ENCODE data around the gene SBK3. TPM values are rescaled to one million over a fixed set of nuclear protein-coding genes. Genes with fewer than 3 reads are reported as not detected.

Gene SBK3
- total and polyA plus RNA-seq, 2 of the 8 experiments (the other 6 are each of a cell fraction or from before 2014, with no cell fraction given): 0.76 to 1.5 TPM

- no peak for TF ChIP-seq MAFK (IDR thresholded peaks at IDR 0.05; ENCODE audit: low read depth, low read length)
- TF ChIP-seq ZNF274 (IDR thresholded peaks at IDR 0.05; ENCODE audit: borderline replicate concordance, extremely low read depth, low read length): no peak
- TF ChIP-seq SP4 (IDR thresholded peaks at IDR 0.05; ENCODE audit: low read length): no peak
Measured at GRCh38 chr19:55579766-55580621, 34.7 kb upstream of the SBK3 start (continued).
